IMR-90 (cell line): ENCODE measurements around the gene CNKSR3.

ENCODE experiments used
- BHLHE40 ChIP-seq: fragments of 150-350 bp; IDR thresholded peaks from 2 replicates; pipeline ENCODE4 v1.6.1; 2016; ENCODE audit warnings: mild to moderate bottlenecking, low read depth, low read length
- CEBPB ChIP-seq: IDR thresholded peaks from 2 replicates; pipeline ENCODE4 v1.6.1; 2012; ENCODE audit warnings: low read depth, low read length, improper control_type of control experiment
- MAFK ChIP-seq: IDR thresholded peaks from 2 replicates; pipeline ENCODE4 v1.6.1; 2012; ENCODE audit warnings: low read depth, low read length, improper control_type of control experiment
- MAZ ChIP-seq: IDR thresholded peaks from 2 replicates; pipeline ENCODE4 v1.6.1; 2012; ENCODE audit warnings: low read depth, mild to moderate bottlenecking, low read length, improper control_type of control experiment, moderate library complexity, borderline replicate concordance
- MXI1 ChIP-seq: IDR thresholded peaks from 2 replicates; pipeline ENCODE4 v1.6.1; 2012; ENCODE audit warnings: low read depth, mild to moderate bottlenecking, low read length, moderate library complexity, borderline replicate concordance
- NFE2L2 ChIP-seq: fragments of 150-350 bp; IDR thresholded peaks from 2 replicates; pipeline ENCODE4 v1.6.1; 2016; ENCODE audit warnings: low read depth, mild to moderate bottlenecking, low read length
- POLR2A ChIP-seq: IDR thresholded peaks from 2 replicates; pipeline ENCODE4 v1.6.1; 2012; ENCODE audit warnings: mild to moderate bottlenecking, low read depth, low read length
- RAD21 ChIP-seq: IDR thresholded peaks from 2 replicates; pipeline ENCODE4 v1.6.1; 2012; ENCODE audit warnings: low read length, improper control_type of control experiment
- RCOR1 ChIP-seq: IDR thresholded peaks from 2 replicates; pipeline ENCODE4 v1.6.1; 2012; ENCODE audit warnings: mild to moderate bottlenecking, low read length, improper control_type of control experiment; ENCODE audit not compliant: insufficient replicate concordance
- RFX5 ChIP-seq: IDR thresholded peaks from 2 replicates; pipeline ENCODE4 v1.8.0; 2012; ENCODE audit warnings: low read depth, mild to moderate bottlenecking, low read length, moderate library complexity
- SMC3 ChIP-seq: fragments of 150-350 bp; IDR thresholded peaks from 2 replicates; pipeline ENCODE4 v1.6.1; 2016; ENCODE audit warnings: low read depth, mild to moderate bottlenecking, antibody characterized with exemption, low read length, moderate library complexity
- TF ChIP-seq, protein P1 (sequence below): conservative IDR thresholded peaks from 2 replicates; pipeline ENCODE4 v1.5.1; 2012; ENCODE audit warnings: mild to moderate bottlenecking, low read depth, low read length, improper control_type of control experiment
- TF ChIP-seq, protein P2 (sequence below): fragments of 150-350 bp; IDR thresholded peaks from 2 replicates; pipeline ENCODE4 v1.6.1; 2017; ENCODE audit warnings: mild to moderate bottlenecking, antibody characterized with exemption, low read length, low read depth
- TF ChIP-seq, protein P3 (sequence below): fragments of 150-350 bp; IDR thresholded peaks from 2 replicates; pipeline ENCODE4 v1.6.1; 2016; ENCODE audit warnings: low read depth, mild to moderate bottlenecking, low read length, moderate library complexity, borderline replicate concordance

DNA sequence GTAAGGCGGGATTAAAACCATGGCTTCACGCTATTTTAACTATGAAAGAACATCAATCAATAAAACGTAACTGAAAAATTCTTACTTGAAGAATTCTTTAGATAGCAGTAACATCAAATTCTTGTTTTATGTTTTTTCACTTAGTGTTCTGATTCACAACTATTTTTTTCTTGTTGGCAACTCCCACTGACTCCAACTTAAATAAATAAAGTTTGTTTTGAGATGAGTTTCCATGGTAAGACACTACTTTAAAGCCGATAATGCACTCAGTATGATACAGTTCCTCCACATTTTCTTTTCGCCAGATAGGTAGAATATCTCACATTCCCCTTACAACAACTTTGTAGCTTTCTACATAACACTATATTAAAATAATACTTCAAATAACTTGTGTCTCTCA lies 33.1 kb upstream of the CNKSR3 start:
- TF ChIP-seq, protein P1, sequence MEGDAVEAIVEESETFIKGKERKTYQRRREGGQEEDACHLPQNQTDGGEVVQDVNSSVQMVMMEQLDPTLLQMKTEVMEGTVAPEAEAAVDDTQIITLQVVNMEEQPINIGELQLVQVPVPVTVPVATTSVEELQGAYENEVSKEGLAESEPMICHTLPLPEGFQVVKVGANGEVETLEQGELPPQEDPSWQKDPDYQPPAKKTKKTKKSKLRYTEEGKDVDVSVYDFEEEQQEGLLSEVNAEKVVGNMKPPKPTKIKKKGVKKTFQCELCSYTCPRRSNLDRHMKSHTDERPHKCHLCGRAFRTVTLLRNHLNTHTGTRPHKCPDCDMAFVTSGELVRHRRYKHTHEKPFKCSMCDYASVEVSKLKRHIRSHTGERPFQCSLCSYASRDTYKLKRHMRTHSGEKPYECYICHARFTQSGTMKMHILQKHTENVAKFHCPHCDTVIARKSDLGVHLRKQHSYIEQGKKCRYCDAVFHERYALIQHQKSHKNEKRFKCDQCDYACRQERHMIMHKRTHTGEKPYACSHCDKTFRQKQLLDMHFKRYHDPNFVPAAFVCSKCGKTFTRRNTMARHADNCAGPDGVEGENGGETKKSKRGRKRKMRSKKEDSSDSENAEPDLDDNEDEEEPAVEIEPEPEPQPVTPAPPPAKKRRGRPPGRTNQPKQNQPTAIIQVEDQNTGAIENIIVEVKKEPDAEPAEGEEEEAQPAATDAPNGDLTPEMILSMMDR: no peak
- TF ChIP-seq, protein P2, sequence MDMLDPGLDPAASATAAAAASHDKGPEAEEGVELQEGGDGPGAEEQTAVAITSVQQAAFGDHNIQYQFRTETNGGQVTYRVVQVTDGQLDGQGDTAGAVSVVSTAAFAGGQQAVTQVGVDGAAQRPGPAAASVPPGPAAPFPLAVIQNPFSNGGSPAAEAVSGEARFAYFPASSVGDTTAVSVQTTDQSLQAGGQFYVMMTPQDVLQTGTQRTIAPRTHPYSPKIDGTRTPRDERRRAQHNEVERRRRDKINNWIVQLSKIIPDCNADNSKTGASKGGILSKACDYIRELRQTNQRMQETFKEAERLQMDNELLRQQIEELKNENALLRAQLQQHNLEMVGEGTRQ: no peak
- no peak for TF ChIP-seq RAD21
- no peak for TF ChIP-seq MAFK
- TF ChIP-seq POLR2A: no peak
- no peak for TF ChIP-seq MAZ
- no peak for TF ChIP-seq RFX5
- no peak for TF ChIP-seq SMC3
- TF ChIP-seq CEBPB: no peak
- TF ChIP-seq RCOR1: no peak
- TF ChIP-seq BHLHE40: no peak
- TF ChIP-seq, protein P3, sequence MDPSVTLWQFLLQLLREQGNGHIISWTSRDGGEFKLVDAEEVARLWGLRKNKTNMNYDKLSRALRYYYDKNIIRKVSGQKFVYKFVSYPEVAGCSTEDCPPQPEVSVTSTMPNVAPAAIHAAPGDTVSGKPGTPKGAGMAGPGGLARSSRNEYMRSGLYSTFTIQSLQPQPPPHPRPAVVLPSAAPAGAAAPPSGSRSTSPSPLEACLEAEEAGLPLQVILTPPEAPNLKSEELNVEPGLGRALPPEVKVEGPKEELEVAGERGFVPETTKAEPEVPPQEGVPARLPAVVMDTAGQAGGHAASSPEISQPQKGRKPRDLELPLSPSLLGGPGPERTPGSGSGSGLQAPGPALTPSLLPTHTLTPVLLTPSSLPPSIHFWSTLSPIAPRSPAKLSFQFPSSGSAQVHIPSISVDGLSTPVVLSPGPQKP: no peak
- no peak for TF ChIP-seq MXI1
- no peak for TF ChIP-seq NFE2L2
